HL-60/S4 (cell line): ENCODE data around the gene MMP17.

Experiments
- in situ Hi-C: fragments of 300-500 bp; cut with MboI; formaldehyde crosslinking; loops from 2 replicates; pipeline ENCODE4 v1.14.3; 2022; ENCODE audit warnings: low sequenced_read_pairs

MMP17 gene

DNA sequence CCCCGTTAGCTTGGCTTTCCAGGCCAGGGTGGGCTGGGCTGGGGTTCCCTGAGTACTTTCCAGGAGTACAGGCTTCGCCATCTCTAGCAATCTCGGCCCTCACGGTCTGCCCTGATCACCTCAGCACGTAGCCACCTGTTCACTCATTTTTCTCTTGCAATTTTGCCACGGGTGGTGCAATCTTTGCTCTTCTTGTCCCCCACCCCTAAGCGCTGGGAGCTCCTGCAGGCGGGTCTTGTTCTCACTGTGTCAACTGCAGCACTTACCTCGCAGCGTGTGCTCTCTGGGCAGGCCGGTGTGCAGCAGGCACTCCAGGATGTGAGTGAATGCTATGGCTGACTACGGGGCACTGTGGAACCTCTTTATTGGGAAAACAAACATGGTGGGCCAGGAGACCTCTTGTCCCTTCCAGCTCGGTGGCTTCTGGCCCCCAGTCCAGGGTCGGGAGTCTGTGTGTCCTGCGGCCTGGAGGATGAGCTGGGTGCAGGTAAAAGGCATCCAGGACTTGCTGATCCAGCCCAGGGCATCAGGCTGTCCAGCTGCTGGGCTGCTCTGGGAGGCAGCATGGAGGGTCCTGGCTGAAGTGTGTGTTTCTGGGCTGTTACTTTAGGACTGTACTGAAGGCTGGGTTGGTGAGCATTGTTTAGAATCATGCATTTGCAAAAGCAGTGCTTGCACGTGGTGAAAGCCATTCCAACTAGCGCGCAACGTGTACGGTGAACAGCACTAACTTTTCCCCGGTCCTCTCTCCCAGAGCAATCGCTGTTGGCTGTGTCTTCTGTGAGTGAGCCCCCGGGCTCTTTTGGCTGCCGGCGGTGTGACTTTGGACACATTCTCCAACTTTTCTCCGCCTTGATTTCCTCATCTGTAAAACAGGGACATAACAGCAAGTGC is 64.8 kb downstream of the MMP17 start:
- in situ Hi-C loops, result no loop called here

DNA sequence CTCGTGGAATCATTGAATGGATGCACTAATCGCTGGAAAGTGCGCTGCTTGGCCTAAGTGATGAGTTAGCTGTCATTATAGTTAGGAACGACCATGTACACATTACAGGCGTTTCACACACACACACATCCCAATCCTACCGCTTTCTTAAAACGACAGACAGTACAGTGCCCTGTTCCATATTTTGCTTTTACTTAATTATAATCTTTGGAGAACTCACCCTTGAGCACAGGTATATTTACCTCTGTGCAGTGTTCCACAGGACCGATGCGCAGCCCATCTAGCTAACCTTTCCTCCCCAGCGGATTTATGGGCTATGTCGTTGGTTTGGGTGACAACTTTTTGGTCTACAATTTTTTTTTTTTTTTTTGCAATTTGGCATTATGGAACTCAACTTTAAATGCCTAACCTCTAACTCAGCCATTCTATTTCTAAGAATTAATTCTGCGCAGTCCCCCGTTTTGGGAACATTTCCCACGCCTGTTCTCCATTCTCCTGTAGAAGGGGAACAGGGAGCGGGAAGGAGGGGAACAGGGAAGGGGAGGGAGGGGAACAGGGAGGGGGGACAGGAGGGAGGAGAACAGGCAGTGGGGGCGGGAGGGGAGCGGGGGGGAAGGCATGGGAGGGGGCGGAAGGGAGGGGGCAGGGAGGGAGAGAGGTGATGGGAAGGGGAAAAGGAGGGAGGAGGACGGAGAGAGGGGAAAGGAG is 65.6 kb downstream of the MMP17 start:
- in situ Hi-C loops, result no loop called here

DNA sequence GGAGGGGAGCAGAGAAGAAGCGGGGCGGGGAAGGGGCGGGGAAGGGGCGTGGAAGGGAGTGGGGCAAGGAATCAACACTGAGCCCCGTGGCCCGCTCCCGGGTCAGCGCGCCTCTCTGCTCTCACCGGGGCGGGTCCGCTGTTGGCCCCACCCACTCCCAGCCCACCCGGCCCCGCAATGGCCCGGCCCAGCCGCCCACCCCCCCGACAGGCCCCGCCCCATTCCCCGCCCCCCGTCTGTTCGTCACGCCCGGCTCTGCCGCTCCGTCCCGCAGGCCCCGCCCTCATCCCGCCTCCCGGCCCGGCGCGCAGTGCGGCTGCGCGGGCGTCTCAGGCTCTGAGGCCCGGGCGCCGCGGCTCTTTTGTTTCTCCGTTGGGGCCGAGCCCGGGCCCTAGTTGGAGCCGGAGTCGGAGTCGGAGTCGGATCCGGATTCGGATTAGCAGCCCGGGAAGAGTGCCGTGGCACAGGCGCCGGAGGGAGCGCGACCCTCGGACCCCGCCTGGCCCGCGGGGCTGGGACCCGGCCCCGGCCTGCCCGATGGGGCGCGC is 66.2 kb downstream of the MMP17 start, which contains the start of gene ULK1:
Gene ULK1 (plus strand): TSS at position 310 of the 548 bp plus-strand sequence. CDS start 380 bp downstream, outside the sequence.
- in situ Hi-C loops, result no loop called here

DNA sequence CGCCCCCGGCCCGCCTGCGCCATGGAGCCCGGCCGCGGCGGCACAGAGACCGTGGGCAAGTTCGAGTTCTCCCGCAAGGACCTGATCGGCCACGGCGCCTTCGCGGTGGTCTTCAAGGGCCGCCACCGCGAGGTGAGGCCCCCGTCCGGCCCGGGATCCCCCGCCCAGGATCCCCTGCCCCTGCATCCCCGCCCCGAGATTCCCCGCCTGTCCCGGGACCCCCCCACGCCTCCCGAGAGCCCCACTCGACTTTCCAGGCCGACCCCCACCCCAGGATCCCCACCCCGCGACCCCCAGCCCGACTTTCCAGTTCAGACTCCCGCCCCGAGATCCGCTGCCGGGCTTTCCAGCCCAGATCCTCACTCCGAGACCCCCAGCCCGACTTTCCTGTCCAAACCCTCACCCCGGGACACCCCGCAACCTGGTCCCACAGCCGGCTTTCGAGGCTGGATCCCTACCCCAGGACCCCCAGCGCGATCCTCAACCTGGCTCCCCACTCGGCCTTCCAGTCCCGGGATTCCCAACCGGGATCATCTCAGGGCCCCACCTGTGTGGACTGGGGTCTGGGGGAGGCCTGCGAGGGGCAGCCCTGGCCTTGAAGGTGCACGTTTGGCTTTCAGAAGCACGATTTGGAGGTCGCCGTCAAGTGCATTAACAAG is 66.9 kb downstream of the MMP17 start:
- in situ Hi-C loops, result no loop called here

DNA sequence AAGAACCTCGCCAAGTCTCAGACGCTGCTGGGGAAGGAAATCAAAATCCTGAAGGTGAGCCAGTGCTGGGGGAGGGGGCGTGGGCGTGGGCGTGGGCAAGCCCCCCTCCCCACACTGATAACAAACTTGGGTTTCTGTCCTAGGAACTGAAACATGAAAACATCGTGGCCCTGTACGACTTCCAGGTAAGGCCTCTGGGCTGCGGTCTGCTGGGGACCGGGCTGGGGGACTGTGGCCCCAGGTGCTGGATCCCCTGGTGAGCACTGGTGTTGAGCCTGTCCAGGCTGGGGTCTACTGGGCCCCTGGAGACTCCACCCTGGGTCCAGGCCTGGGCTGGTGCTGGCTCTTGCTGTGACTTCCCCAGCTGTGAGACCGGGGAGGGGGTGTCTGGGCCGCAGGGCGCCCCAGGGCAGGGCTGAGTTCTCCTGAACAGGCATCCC is 67.5 kb downstream of the MMP17 start:
- in situ Hi-C loops, result no loop called here

DNA sequence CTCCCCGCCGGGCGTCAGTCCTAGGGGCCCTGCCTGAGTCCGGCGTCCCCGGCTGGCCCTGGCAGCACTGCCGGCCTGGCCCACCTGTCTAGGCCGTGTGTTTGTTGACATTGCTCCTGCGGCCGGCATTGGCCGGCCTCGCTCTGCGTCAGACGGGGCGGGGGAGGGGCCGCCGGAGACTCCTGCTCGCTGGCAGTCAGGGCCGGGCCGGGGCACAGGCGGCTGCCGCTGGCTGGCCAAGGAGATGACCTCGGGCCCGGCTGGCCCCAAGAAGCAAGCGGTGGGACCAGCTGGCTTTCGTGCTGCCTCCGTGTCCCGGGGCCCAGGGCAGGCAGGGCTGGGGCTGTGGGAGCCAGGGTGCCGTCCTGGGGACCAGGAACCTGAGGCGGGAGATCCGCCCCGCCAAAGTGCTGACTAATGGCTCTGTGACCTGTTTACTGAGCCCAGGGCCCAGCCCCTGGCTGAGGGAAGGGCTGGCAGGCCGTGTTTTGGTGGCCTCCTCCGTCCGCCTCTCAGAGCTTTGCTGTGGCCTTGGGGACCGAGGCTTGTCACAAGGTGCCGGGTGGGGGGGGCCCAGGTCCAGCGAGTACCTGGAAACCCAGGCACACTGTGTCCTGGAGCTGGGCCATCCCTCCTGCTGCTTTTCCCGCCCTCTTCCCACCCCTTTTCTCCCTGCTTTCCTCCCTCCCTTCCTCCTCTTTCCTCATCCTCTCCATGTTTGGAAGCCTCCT is 68.1 kb downstream of the MMP17 start:
- in situ Hi-C loops, result no loop called here

DNA sequence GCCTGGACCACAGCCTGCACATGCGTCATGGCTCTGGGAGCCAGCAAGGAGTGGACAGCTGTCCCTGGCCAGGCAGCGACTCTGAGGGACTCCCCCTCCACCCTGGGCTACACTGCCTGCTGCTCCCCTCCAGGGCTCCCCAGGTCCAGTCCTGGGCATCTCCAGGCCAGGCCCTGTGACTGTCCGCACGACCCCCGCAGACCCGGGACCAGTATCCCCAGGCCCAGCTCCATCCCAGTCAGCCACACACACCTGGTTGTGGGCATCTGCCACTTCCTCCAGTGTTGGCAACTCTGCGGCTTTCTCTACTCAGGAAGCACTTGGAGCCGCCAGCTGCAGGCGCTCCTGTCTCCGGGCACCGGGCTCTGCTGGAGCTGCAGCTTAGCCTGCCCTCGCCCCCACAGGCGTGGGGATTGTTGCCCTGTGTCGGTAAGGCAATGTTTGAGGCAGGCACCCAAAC is 68.6 kb downstream of the MMP17 start:
- in situ Hi-C loops, result no loop called here

DNA sequence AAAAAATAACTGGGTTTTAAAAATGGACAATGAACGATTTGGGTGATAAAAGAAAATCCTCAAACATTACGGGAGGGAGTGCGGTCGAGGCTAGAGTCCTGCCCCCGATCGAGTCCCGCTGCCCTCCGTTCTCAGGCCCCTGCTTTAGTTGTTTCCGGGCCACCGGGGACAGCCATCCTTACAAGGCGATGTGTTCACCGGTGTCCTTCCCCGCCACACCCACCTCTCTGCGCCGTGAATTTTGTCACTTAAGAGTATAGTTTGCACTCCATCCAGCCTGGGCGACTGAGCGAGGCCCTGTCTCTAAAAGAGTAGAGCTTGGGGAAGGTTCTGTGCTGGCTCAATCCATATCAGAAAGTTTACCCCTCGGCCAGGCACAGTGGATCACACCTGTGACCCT is 69.1 kb downstream of the MMP17 start:
- in situ Hi-C loops, result no loop called here

DNA sequence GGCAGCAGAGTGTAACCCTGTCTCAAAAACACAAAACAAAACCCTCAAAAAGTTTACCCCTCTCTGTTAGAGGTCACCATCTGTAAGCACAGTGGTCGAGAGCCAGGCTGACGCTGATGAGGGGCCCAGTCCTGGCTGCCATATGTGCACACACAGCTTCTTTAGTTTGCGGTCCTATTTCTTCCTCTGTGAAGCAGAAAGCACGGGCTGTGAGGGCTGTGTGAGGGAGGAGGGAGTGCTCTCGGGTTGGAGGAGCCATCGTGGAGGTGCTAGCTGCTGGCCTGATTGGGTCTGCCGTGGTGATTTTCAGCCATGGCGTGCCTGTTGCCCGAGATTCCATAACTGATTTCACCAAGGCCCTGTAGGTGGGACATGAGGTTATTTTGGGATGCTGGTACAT is 69.7 kb downstream of the MMP17 start:
- in situ Hi-C loops, result no loop called here

DNA sequence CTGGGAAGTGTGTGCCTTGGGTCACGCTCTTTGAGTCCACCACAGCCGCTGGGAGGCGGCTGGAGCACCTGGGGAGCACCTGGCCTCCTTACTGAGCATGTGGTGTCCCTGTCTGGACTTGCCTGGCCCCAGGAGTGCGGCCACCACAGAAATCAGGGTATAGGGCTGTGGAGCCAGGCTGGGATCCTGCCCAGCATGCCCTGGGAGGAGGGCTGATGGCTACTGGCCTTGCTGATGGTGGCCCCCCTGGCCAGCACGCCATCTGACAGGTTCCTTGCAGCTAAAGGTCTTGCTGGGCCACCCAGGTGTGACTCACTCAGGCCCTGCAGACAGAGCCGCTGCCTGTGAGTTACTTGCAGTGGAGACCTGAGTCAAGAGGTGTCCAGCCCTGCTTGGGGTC is 72.2 kb downstream of the MMP17 start:
- in situ Hi-C loops, result no loop called here
